Caki2 (cell line): ENCODE measurements around the gene FZR1. TPM values are rescaled to one million over a fixed set of nuclear protein-coding genes. Genes with fewer than 3 reads are reported as not detected.
"Not testable (repeated sequence)": the region's sequence is repeated elsewhere in the genome, so short reads cannot be mapped to it uniquely, and the experiment has no call there.

Experiments used
- DNase-seq: peaks from one replicate; pipeline ENCODE4 v3.0.0-alpha.2; 2015; ENCODE audit warnings: low read depth
- in situ Hi-C: cut with HindIII; loops from 2 replicates; pipeline ENCODE4 v1.10.0; 2016; ENCODE audit warnings: low sequenced_read_pairs, low pct_unique_long_range_greater_than_20kb, mixed read lengths
- total RNA-seq: library from RNA; depleted of rRNA; stranded (reverse); fragments of >200 nt; shearing (Covaris generic); gene quantifications from 2 replicates; pipeline ENCODE4 v1.2.3, GENCODE V29; 2014; ENCODE audit warnings: low replicate concordance; rRNA removed

Gene FZR1
- total RNA-seq, 1 experiment from 2014 or later, result 23.0 TPM

GRCh38 chr19:3575260-3575741 is 69.2 kb downstream of the FZR1 start:
- no peak for DNase-seq
- in situ Hi-C loops, result no loop called here

- no peak for DNase-seq
- in situ Hi-C loops, result no loop called here
Observed at GRCh38 chr19:3575949-3576673, 70.0 kb downstream of the FZR1 start.

GRCh38 chr19:3576696-3577443 is 70.8 kb downstream of the FZR1 start:
- no peak for DNase-seq
- in situ Hi-C loops, result no loop called here

GRCh38 chr19:3577723-3578344 is 71.7 kb downstream of the FZR1 start:
- no peak for DNase-seq
- in situ Hi-C loops, result no loop called here

- no peak for DNase-seq
- in situ Hi-C loops, result no loop called here
Observed at GRCh38 chr19:3578390-3578789, 72.3 kb downstream of the FZR1 start.

GRCh38 chr19:3580156-3580934 is 74.2 kb downstream of the FZR1 start:
- in situ Hi-C loops, result no loop called here
- peak; percentile 54 for DNase-seq

- in situ Hi-C loops, DNase-seq: not testable (repeated sequence)
Observed at GRCh38 chr19:3581792-3582191, 75.7 kb downstream of the FZR1 start.

GRCh38 chr19:3584036-3584802 is 78.1 kb downstream of the FZR1 start:
- in situ Hi-C loops, result not testable (repeated sequence)

GRCh38 chr19:3585301-3586126 is 79.4 kb downstream of the FZR1 start, which contains the start of gene GIPC3:
Gene GIPC3 (plus strand): TSS chr19:3585478. CDS start chr19:3585598, 120 bp downstream.
- DNase-seq, result no peak
- in situ Hi-C loops, result no loop called here

More at GRCh38 chr19:3584036-3584802, 78.1 kb downstream of the FZR1 start:
- DNase-seq, result not testable (repeated sequence)

GRCh38 chr19:3586127-3586626 is 80.1 kb downstream of the FZR1 start:
- in situ Hi-C loops, result no loop called here
- DNase-seq, result no peak

GRCh38 chr19:3586707-3587346 is 80.7 kb downstream of the FZR1 start:
- DNase-seq, result no peak
- in situ Hi-C loops, result no loop called here

Other genes starting within 250 kb of the FZR1 start
- gene NFIC, start 139.7 kb upstream of the FZR1 start, total RNA-seq, result 0.06 and 4.6 TPM in 2 replicates
- not detected in 2 replicates for gene SMIM24, start 25.8 kb upstream of the FZR1 start, total RNA-seq
- not detected in 2 replicates for gene SMIM44, start 22.9 kb upstream of the FZR1 start, total RNA-seq
- 19.1 and 34.2 TPM in 2 replicates for gene DOHH, start 5.6 kb upstream of the FZR1 start, total RNA-seq
- gene TEKTIP1, start 32.9 kb downstream of the FZR1 start, total RNA-seq, result not detected in 2 replicates
- gene MFSD12, start 51.3 kb downstream of the FZR1 start, total RNA-seq, result 98.9 and 131 TPM in 2 replicates
- gene HMG20B, start 66.6 kb downstream of the FZR1 start, total RNA-seq, result 142 and 164 TPM in 2 replicates
- gene GIPC3, start 79.2 kb downstream of the FZR1 start, total RNA-seq, result not detected in 2 replicates
- gene TBXA2R, start 100.6 kb downstream of the FZR1 start, total RNA-seq, result 0.98 TPM in 1 of 2 replicates, not detected in the other
- gene CACTIN, start 120.5 kb downstream of the FZR1 start, total RNA-seq, result 19.8 and 29.5 TPM in 2 replicates
- gene PIP5K1C, start 194.2 kb downstream of the FZR1 start, total RNA-seq, result 2.3 and 6.4 TPM in 2 replicates
- 2.7 and 5.0 TPM in 2 replicates for gene TJP3, start 202.1 kb downstream of the FZR1 start, total RNA-seq